WTC11 (cell line): ENCODE results near the gene NCOA1. TPM values are rescaled to one million over a fixed set of nuclear protein-coding genes. Genes with fewer than 3 reads are reported as not detected.

Experiments used
- ATAC-seq: fragments of 200-7000 bp; cut with Tn5 transposase; 2 replicates; pipeline ENCODE4 v1.10.0; 2021; ENCODE audit warnings: mild to moderate bottlenecking, moderate library complexity
- CTCF ChIA-PET: fragments of 300-600 bp; sonication (Branson Sonifier 250); formaldehyde crosslinking; loops from one replicate; lab custom pipeline; 2021; ENCODE audit warnings: antibody characterized with exemption; lab: Charles Lee
- POLR2A ChIA-PET: fragments of 350-600 bp; sonication (Branson Sonifier 250); formaldehyde crosslinking; loops from one replicate; lab custom pipeline; 2021; ENCODE audit warnings: antibody characterized with exemption; lab: Charles Lee
- DNase-seq: peaks from one replicate; pipeline ENCODE4 v3.0.0; 2021; ENCODE audit warnings: low spot score
- H3K27ac Mint-ChIP-seq: 2 replicates; pipeline ENCODE4 v1.8.0; 2021; ENCODE audit warnings: mixed read lengths
- H3K27me3 Mint-ChIP-seq: 2 replicates; pipeline ENCODE4 v1.8.0; 2021; ENCODE audit warnings: low read depth, mild to moderate bottlenecking, moderate library complexity, mixed read lengths
- H3K36me3 Mint-ChIP-seq: 2 replicates; pipeline ENCODE4 v1.8.0; 2021; ENCODE audit warnings: mixed read lengths
- H3K4me1 Mint-ChIP-seq: 2 replicates; pipeline ENCODE4 v1.8.0; 2022; ENCODE audit warnings: mixed read lengths
- H3K4me3 Mint-ChIP-seq: 2 replicates; pipeline ENCODE4 v1.8.0; 2021; ENCODE audit warnings: mild to moderate bottlenecking, moderate library complexity, mixed read lengths
- H3K9me3 Mint-ChIP-seq: 2 replicates; pipeline ENCODE4 v1.8.0; 2021; ENCODE audit warnings: mixed read lengths
- ARID4B ChIP-seq: sonication (generic); formaldehyde crosslinking; IDR thresholded peaks from 2 replicates; pipeline ENCODE4 v1.8.0; 2023; ENCODE audit warnings: missing genetic modification reagents, mild to moderate bottlenecking, borderline replicate concordance
- ATF1 ChIP-seq: sonication (generic); formaldehyde crosslinking; IDR thresholded peaks from 2 replicates; pipeline ENCODE4 v1.8.1; 2023; ENCODE audit warnings: mild to moderate bottlenecking, moderate library complexity, missing genetic modification reagents
- ATF6 ChIP-seq: sonication (generic); formaldehyde crosslinking; IDR thresholded peaks from 2 replicates; pipeline ENCODE4 v1.8.1; 2023; ENCODE audit warnings: mild to moderate bottlenecking, missing genetic modification reagents
- ELF4 ChIP-seq: sonication (generic); formaldehyde crosslinking; IDR thresholded peaks from 2 replicates; pipeline ENCODE4 v1.8.1; 2022; ENCODE audit warnings: low read depth, mild to moderate bottlenecking, moderate library complexity, missing genetic modification reagents
- ERG ChIP-seq: fragments of 250-450 bp; sonication (Bioruptor Pico); IDR thresholded peaks from 2 replicates; pipeline ENCODE4 v1.8.0; 2021; ENCODE audit warnings: mild to moderate bottlenecking
- FOXP1 ChIP-seq: sonication (generic); formaldehyde crosslinking; IDR thresholded peaks from 2 replicates; pipeline ENCODE4 v1.8.0; 2022; ENCODE audit warnings: missing genetic modification reagents, mild to moderate bottlenecking, moderate library complexity, borderline replicate concordance
- FOXP4 ChIP-seq: sonication (generic); formaldehyde crosslinking; IDR thresholded peaks from 2 replicates; pipeline ENCODE4 v1.8.0; 2022; ENCODE audit warnings: mild to moderate bottlenecking, missing genetic modification reagents
- IRF1 ChIP-seq: sonication (generic); formaldehyde crosslinking; IDR thresholded peaks from 2 replicates; pipeline ENCODE4 v1.8.0; 2023; ENCODE audit warnings: missing genetic modification reagents
- IRF2 ChIP-seq: sonication (generic); formaldehyde crosslinking; IDR thresholded peaks from 2 replicates; pipeline ENCODE4 v1.8.0; 2022; ENCODE audit warnings: low read depth, missing genetic modification reagents, borderline replicate concordance
- NR2C2 ChIP-seq: sonication (generic); formaldehyde crosslinking; IDR thresholded peaks from 2 replicates; pipeline ENCODE4 v1.8.0; 2022; ENCODE audit warnings: mild to moderate bottlenecking, missing genetic modification reagents
- SOX15 ChIP-seq: fragments of 250-450 bp; sonication (Bioruptor Pico); IDR thresholded peaks from 2 replicates; pipeline ENCODE4 v1.9.0; 2021; ENCODE audit warnings: mild to moderate bottlenecking
- ZBTB21 ChIP-seq: sonication (generic); formaldehyde crosslinking; IDR thresholded peaks from 2 replicates; pipeline ENCODE4 v1.8.1; 2023; ENCODE audit warnings: mild to moderate bottlenecking, missing genetic modification reagents, borderline replicate concordance
- ZNF121 ChIP-seq: sonication (generic); formaldehyde crosslinking; IDR thresholded peaks from 2 replicates; pipeline ENCODE4 v1.8.0; 2023; ENCODE audit warnings: missing genetic modification reagents
- ZNF423 ChIP-seq: fragments of 250-450 bp; sonication (Bioruptor Pico); IDR thresholded peaks from 2 replicates; pipeline ENCODE4 v2.1.2; 2022; ENCODE audit warnings: mild to moderate bottlenecking, moderate library complexity
- total RNA-seq: library from RNA; stranded (reverse); gene quantifications from 3 replicates; pipeline ENCODE4 v1.2.3, GENCODE V29; 2021

NCOA1 gene
- total RNA-seq, 1 experiment from 2014 or later = 16.9 TPM

GRCh38 chr2:24771764-24772586, 280.9 kb downstream of the NCOA1 start (continued):
- TF ChIP-seq IRF1 (CRISPR knock-in tag) (no peak), IRF2 (CRISPR knock-in tag) (no peak), ARID4B (CRISPR knock-in tag) (no peak)

- peaks cover 28% of the 10 kb centered on the region for H3K4me1 Mint-ChIP-seq
- peaks cover 9% of the 10 kb centered on the region for H3K9me3 Mint-ChIP-seq
- peaks cover 12% of the 10 kb centered on the region for H3K36me3 Mint-ChIP-seq
- no peak for DNase-seq
- ChIA-PET CTCF (interaction anchor here (0.9 to 1.2 kb wide), 2 partner anchors 54 to 161 kb away, joined by 3 read pairs; no protein-coding TSS in a partner anchor), POLR2A (interaction anchor here (0.7 kb wide), 1 partner anchor 72 kb away, joined by 3 read pairs; no protein-coding TSS in a partner anchor)
- H3K27ac Mint-ChIP-seq = no peak overlapping the region
- TF ChIP-seq IRF2 (CRISPR knock-in tag) (no peak), ATF6 (no peak), FOXP4 (CRISPR knock-in tag) (no peak), ZNF121 (peak; percentile 71; the same call in 1 of the 2 replicates), NR2C2 (CRISPR knock-in tag) (no peak)
- no peak overlapping the region for H3K4me3 Mint-ChIP-seq
- H3K27me3 Mint-ChIP-seq = no peaks in the 10 kb centered on the region
- no peak for ATAC-seq
Observed at GRCh38 chr2:24774373-24774772, 283.3 kb downstream of the NCOA1 start.

GRCh38 chr2:24779116-24779515, 288.1 kb downstream of the NCOA1 start:
- Mint-ChIP-seq H3K4me3 (no peak overlapping the region), H3K27ac (no peak overlapping the region), H3K36me3 (peaks cover 3% of the 10 kb centered on the region), H3K9me3 (peaks cover 10% of the 10 kb centered on the region), H3K27me3 (no peaks in the 10 kb centered on the region), H3K4me1 (peaks cover 20% of the 10 kb centered on the region)
- DNase-seq (no peak), ATAC-seq (peak; percentile 30; the same call in 1 of the 2 replicates)
- ChIA-PET CTCF (interaction anchor here (0.9 to 1.6 kb wide), 3 partner anchors 12 to 753 kb away, joined by 3 to 6 read pairs (median 4); no protein-coding TSS in a partner anchor), POLR2A (interaction anchor here (0.6 to 0.7 kb wide), 2 partner anchors 141 to 387 kb away, joined by 4 read pairs; no protein-coding TSS in a partner anchor)
- TF ChIP-seq SOX15 (CRISPR knock-in tag) (no peak), FOXP1 (no peak), ELF4 (CRISPR knock-in tag) (no peak), ZBTB21 (no peak), ZNF423 (CRISPR knock-in tag) (no peak), ATF1 (CRISPR knock-in tag) (no peak), ERG (CRISPR knock-in tag) (no peak)
